Body of pancreas (tissue), 4 donors: ENCODE data around the gene C1orf198.

ENCODE experiments used
- POLR2A ChIP-seq, 3 donors: fragments of 450-650 bp; IDR thresholded peaks; one replicate each; pipeline ENCODE4 v1.6.1; 2016; ENCODE audit warnings: antibody characterized with exemption in 3 of 3, mild to moderate bottlenecking in 2 of 3
- TF ChIP-seq, protein P1 (sequence below), 7 experiments: fragments of 450-650 bp in 4 of 7; fragments of 200-600 bp in 3 of 7; sonication (generic) in 3 of 7; IDR thresholded peaks; one replicate each; pipeline ENCODE4 v1.5.1; 2016 to 2019; ENCODE audit warnings: antibody characterized with exemption in 7 of 7

DNA sequence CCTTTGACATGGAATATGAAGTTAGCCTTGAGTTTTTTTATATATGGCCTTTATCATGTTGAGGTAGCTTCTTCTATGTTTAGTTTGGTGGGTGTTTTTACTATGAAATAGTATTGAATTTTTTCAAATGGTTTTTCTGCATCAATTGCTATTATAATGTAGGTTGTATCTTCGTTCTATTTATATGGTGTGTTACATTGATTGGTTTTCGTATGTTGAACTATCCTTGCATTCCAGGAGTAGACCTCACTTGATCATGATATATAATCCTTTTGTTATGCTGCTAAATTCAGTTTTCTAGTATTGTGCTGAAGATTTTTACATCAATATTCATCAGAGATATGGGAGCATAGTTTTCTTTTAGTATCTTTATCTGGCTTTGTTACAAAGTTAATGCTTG is 55.8 kb downstream of the C1orf198 start:
- no peak for TF ChIP-seq POLR2A (IDR thresholded peaks at IDR 0.05)
- TF ChIP-seq, protein P1, sequence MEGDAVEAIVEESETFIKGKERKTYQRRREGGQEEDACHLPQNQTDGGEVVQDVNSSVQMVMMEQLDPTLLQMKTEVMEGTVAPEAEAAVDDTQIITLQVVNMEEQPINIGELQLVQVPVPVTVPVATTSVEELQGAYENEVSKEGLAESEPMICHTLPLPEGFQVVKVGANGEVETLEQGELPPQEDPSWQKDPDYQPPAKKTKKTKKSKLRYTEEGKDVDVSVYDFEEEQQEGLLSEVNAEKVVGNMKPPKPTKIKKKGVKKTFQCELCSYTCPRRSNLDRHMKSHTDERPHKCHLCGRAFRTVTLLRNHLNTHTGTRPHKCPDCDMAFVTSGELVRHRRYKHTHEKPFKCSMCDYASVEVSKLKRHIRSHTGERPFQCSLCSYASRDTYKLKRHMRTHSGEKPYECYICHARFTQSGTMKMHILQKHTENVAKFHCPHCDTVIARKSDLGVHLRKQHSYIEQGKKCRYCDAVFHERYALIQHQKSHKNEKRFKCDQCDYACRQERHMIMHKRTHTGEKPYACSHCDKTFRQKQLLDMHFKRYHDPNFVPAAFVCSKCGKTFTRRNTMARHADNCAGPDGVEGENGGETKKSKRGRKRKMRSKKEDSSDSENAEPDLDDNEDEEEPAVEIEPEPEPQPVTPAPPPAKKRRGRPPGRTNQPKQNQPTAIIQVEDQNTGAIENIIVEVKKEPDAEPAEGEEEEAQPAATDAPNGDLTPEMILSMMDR (IDR thresholded peaks at IDR 0.05), result no peak
